ENCODE measurements around the gene ZNF576.

DNA sequence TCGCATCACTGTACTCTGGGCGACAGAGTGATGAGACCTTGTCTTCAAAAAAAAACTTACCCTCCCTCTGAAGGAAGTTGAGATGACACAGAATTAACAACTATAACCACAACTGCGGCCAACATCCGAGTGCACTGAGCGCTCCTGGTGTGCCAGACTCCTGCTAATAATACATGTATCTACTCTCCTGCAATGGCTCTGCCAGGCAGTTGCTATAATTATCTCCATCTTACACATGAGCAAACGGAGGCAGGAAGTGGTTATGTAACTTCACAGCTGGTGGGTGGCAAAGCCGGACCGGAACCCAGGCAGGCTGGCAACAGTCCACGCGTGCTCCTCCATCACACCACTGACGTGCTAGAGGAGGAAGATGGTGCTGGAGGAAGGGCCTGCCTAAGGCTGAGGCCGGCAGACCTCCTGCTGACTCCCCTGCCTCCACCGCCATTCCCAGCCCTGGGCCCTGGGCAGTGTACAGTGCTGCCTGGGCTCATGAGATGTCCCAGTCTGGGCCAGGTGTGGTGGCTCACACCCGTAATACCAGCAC is 33.6 kb upstream of the ZNF576 start:
- TF ChIP-seq, protein P1, sequence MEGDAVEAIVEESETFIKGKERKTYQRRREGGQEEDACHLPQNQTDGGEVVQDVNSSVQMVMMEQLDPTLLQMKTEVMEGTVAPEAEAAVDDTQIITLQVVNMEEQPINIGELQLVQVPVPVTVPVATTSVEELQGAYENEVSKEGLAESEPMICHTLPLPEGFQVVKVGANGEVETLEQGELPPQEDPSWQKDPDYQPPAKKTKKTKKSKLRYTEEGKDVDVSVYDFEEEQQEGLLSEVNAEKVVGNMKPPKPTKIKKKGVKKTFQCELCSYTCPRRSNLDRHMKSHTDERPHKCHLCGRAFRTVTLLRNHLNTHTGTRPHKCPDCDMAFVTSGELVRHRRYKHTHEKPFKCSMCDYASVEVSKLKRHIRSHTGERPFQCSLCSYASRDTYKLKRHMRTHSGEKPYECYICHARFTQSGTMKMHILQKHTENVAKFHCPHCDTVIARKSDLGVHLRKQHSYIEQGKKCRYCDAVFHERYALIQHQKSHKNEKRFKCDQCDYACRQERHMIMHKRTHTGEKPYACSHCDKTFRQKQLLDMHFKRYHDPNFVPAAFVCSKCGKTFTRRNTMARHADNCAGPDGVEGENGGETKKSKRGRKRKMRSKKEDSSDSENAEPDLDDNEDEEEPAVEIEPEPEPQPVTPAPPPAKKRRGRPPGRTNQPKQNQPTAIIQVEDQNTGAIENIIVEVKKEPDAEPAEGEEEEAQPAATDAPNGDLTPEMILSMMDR (IDR thresholded peaks at IDR 0.05; ENCODE audit: low read depth, low read length), result no peak
- TF ChIP-seq, protein P2, sequence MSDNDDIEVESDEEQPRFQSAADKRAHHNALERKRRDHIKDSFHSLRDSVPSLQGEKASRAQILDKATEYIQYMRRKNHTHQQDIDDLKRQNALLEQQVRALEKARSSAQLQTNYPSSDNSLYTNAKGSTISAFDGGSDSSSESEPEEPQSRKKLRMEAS (IDR thresholded peaks at IDR 0.05; ENCODE audit: low read depth, low read length), result peak; percentile 79
- TF ChIP-seq POLR2A (IDR thresholded peaks at IDR 0.05; ENCODE audit: extremely low read depth, insufficient read length) (no peak), MYC (IDR thresholded peaks at IDR 0.05; ENCODE audit: low read depth, low read length) (peak; percentile 75; the same call in 1 of the 2 replicates)

Measured in NB4 (cell line).